ENCODE results near the gene TTC34.

- TF ChIP-seq EZH2 (IDR thresholded peaks at IDR 0.05; ENCODE audit: low read depth) = no peak
- TF ChIP-seq, protein P1, sequence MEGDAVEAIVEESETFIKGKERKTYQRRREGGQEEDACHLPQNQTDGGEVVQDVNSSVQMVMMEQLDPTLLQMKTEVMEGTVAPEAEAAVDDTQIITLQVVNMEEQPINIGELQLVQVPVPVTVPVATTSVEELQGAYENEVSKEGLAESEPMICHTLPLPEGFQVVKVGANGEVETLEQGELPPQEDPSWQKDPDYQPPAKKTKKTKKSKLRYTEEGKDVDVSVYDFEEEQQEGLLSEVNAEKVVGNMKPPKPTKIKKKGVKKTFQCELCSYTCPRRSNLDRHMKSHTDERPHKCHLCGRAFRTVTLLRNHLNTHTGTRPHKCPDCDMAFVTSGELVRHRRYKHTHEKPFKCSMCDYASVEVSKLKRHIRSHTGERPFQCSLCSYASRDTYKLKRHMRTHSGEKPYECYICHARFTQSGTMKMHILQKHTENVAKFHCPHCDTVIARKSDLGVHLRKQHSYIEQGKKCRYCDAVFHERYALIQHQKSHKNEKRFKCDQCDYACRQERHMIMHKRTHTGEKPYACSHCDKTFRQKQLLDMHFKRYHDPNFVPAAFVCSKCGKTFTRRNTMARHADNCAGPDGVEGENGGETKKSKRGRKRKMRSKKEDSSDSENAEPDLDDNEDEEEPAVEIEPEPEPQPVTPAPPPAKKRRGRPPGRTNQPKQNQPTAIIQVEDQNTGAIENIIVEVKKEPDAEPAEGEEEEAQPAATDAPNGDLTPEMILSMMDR (conservative IDR thresholded peaks at IDR 0.05) = no peak
Observed at GRCh38 chr1:2785631-2786328, 15.7 kb downstream of the TTC34 start.

All from PC-9 (cell line).